Neural cell (in vitro differentiated cells): Measurements from ENCODE around the gene PSMG3.

Source experiments
- EP300 ChIP-seq: fragments of 450-650 bp; conservative IDR thresholded peaks from 2 replicates; pipeline ENCODE4 v1.6.1; 2014; ENCODE audit warnings: antibody characterized with exemption, mild to moderate bottlenecking, moderate library complexity; ENCODE audit not compliant: poor library complexity, severe bottlenecking
- EZH2 ChIP-seq: fragments of 200-600, 300-800 bp; shearing (Covaris generic), sonication (generic); IDR thresholded peaks from 2 replicates; pipeline ENCODE4 v1.6.1; 2014; ENCODE audit warnings: antibody characterized with exemption, low read length, borderline replicate concordance, mild to moderate bottlenecking; ENCODE audit not compliant: insufficient read depth, poor library complexity, severe bottlenecking
- MXI1 ChIP-seq: fragments of 450-650 bp; conservative IDR thresholded peaks from 2 replicates; pipeline ENCODE4 v1.6.1; 2014; ENCODE audit warnings: antibody characterized with exemption, mild to moderate bottlenecking; ENCODE audit not compliant: poor library complexity, severe bottlenecking
- POLR2AphosphoS5 ChIP-seq: IDR thresholded peaks from 2 replicates; pipeline ENCODE4 v1.6.1; 2012
- RAD21 ChIP-seq: fragments of 450-650 bp; conservative IDR thresholded peaks from 2 replicates; pipeline ENCODE4 v1.6.1; 2014; ENCODE audit warnings: antibody characterized with exemption, mild to moderate bottlenecking, moderate library complexity
- SMC3 ChIP-seq: fragments of 450-650 bp; conservative IDR thresholded peaks from 2 replicates; pipeline ENCODE4 v1.6.1; 2014; ENCODE audit warnings: antibody characterized with exemption, mild to moderate bottlenecking, moderate library complexity; ENCODE audit not compliant: poor library complexity
- TAF1 ChIP-seq: IDR thresholded peaks from 2 replicates; pipeline ENCODE4 v1.6.1; 2012; ENCODE audit warnings: low read depth
- TF ChIP-seq, protein P1 (sequence below): fragments of 450-650 bp; IDR thresholded peaks from 2 replicates; pipeline ENCODE4 v1.5.1; 2014; ENCODE audit warnings: antibody characterized with exemption, mild to moderate bottlenecking, moderate library complexity; ENCODE audit not compliant: poor library complexity, severe bottlenecking
- TF ChIP-seq, protein P2 (sequence below): IDR thresholded peaks from 2 replicates; pipeline ENCODE4 v1.6.1; 2012; ENCODE audit warnings: borderline replicate concordance

GRCh38 chr7:1535100-1535458 lies 34.8 kb downstream of the PSMG3 start:
- TF ChIP-seq EZH2 (no peak), EP300 (no peak), RAD21 (no peak), POLR2AphosphoS5 (no peak), MXI1 (no peak), TAF1 (no peak), SMC3 (no peak)
- TF ChIP-seq, protein P1, sequence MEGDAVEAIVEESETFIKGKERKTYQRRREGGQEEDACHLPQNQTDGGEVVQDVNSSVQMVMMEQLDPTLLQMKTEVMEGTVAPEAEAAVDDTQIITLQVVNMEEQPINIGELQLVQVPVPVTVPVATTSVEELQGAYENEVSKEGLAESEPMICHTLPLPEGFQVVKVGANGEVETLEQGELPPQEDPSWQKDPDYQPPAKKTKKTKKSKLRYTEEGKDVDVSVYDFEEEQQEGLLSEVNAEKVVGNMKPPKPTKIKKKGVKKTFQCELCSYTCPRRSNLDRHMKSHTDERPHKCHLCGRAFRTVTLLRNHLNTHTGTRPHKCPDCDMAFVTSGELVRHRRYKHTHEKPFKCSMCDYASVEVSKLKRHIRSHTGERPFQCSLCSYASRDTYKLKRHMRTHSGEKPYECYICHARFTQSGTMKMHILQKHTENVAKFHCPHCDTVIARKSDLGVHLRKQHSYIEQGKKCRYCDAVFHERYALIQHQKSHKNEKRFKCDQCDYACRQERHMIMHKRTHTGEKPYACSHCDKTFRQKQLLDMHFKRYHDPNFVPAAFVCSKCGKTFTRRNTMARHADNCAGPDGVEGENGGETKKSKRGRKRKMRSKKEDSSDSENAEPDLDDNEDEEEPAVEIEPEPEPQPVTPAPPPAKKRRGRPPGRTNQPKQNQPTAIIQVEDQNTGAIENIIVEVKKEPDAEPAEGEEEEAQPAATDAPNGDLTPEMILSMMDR, result no peak
- TF ChIP-seq, protein P2, sequence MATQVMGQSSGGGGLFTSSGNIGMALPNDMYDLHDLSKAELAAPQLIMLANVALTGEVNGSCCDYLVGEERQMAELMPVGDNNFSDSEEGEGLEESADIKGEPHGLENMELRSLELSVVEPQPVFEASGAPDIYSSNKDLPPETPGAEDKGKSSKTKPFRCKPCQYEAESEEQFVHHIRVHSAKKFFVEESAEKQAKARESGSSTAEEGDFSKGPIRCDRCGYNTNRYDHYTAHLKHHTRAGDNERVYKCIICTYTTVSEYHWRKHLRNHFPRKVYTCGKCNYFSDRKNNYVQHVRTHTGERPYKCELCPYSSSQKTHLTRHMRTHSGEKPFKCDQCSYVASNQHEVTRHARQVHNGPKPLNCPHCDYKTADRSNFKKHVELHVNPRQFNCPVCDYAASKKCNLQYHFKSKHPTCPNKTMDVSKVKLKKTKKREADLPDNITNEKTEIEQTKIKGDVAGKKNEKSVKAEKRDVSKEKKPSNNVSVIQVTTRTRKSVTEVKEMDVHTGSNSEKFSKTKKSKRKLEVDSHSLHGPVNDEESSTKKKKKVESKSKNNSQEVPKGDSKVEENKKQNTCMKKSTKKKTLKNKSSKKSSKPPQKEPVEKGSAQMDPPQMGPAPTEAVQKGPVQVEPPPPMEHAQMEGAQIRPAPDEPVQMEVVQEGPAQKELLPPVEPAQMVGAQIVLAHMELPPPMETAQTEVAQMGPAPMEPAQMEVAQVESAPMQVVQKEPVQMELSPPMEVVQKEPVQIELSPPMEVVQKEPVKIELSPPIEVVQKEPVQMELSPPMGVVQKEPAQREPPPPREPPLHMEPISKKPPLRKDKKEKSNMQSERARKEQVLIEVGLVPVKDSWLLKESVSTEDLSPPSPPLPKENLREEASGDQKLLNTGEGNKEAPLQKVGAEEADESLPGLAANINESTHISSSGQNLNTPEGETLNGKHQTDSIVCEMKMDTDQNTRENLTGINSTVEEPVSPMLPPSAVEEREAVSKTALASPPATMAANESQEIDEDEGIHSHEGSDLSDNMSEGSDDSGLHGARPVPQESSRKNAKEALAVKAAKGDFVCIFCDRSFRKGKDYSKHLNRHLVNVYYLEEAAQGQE, result no peak
